ENCODE results near the gene ZNF672. TPM values are rescaled to one million over a fixed set of nuclear protein-coding genes. Genes with fewer than 3 reads are reported as not detected.

Gene ZNF672
- polyA plus RNA-seq, 1 of the 3 experiments (the other 2 are of a cell fraction) = 14.2 TPM

DNA sequence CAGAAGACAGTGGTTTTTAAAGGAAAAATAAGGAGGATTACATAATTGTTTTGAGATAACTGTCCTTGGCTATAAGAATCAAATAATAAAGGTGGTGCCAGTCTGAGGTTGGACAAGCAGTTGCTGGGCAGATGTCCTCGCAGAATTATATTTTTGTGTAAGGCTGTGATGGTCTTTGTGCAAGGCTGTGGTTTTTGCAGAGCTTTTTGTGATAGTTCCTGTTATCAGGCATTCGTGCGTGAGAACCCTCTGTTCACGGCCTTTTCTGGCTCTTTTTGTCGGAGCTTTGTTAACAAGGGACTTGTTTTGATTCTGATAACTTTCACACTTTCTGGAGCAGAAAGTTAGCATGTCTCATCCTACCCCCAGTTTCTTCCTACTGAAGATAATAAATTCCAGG is 45.7 kb upstream of the ZNF672 start:
- no peaks in the 10 kb centered on the region for H3K36me3 ChIP-seq (replicated peaks in 1 of 2; ENCODE audit: control insufficient read depth in 1 of 2, insufficient read depth in 2 of 2, low read length in 1 of 2)

GRCh38 chr1:248793592-248793991 is 44.4 kb upstream of the ZNF672 start:
- Histone ChIP-seq H4K20me1 (ENCODE audit: insufficient read depth) (no peaks in the 10 kb centered on the region), H3K4me3 (ENCODE audit: low read depth in 2 of 2, low read length in 1 of 2) (no peak overlapping the region), H3K27me3 (ENCODE audit: insufficient read depth) (peaks cover 2% of the 10 kb centered on the region; the same call in 1 of the 2 replicates), H3K4me2 (no peak overlapping the region), H3K9me3 (no peaks in the 10 kb centered on the region), H3K79me2 (ENCODE audit: insufficient read depth) (no peaks in the 10 kb centered on the region), H3K9me2 (no peaks in the 10 kb centered on the region), H2AFZ (ENCODE audit: low read depth) (no peak overlapping the region), H3K4me1 (ENCODE audit: control insufficient read depth in 1 of 2, insufficient read depth in 2 of 2, low read depth in 1 of 2, low read length in 1 of 2) (no peaks in the 10 kb centered on the region), H3K9ac (no peak overlapping the region), H3K36me3 (replicated peaks in 1 of 2; ENCODE audit: control insufficient read depth in 1 of 2, insufficient read depth in 2 of 2, low read length in 1 of 2) (no peaks in the 10 kb centered on the region), H3F3A (replicated peaks; ENCODE audit: insufficient read depth) (no peaks in the 10 kb centered on the region), H3K27ac (ENCODE audit: low read depth in 2 of 2, low read length in 1 of 2) (no peak overlapping the region)
- ChIA-PET CTCF (interaction anchor here (1.5 kb wide), 1 partner anchor 12 kb away, joined by 4 read pairs; no protein-coding TSS in a partner anchor), POLR2A (no interaction called here)
- DNase-seq = no peak
- no peak for TF ChIP-seq NRF1 (IDR thresholded peaks at IDR 0.05; ENCODE audit: low read depth, low read length)
- no peak for TF ChIP-seq GABPA (IDR thresholded peaks at IDR 0.05; ENCODE audit: low read depth)
- no peak for TF ChIP-seq NFIC (IDR thresholded peaks at IDR 0.05; ENCODE audit: borderline replicate concordance)
- TF ChIP-seq MXI1 (IDR thresholded peaks at IDR 0.05; ENCODE audit: low read depth, low read length) = no peak
- TF ChIP-seq MAX (IDR thresholded peaks at IDR 0.05; ENCODE audit: low read depth) = no peak
- no peak for TF ChIP-seq FOXJ3 (CRISPR knock-in tag; IDR thresholded peaks at IDR 0.05)
- TF ChIP-seq RCOR1 (IDR thresholded peaks at IDR 0.05; ENCODE audit: low read length) = no peak
- no peak for TF ChIP-seq SMC3 (IDR thresholded peaks at IDR 0.05; ENCODE audit: low read depth, low read length)
- no peak for TF ChIP-seq POLR2AphosphoS5 (IDR thresholded peaks at IDR 0.05; ENCODE audit: low read depth, low read length)
- TF ChIP-seq CTCF (IDR thresholded peaks at IDR 0.05) = no peak
- no peak for TF ChIP-seq RXRA (IDR thresholded peaks at IDR 0.05; ENCODE audit: borderline replicate concordance, low read depth)
- TF ChIP-seq RAD21 (IDR thresholded peaks at IDR 0.05; ENCODE audit: low read length) = no peak
- no peak for TF ChIP-seq USF2 (IDR thresholded peaks at IDR 0.05; ENCODE audit: borderline replicate concordance, low read depth, low read length)
- no peak for TF ChIP-seq RFX5 (IDR thresholded peaks at IDR 0.05; ENCODE audit: low read length)

More for the DNA sequence above, 45.7 kb upstream of the ZNF672 start:
- Histone ChIP-seq H3K4me3 (ENCODE audit: low read depth in 2 of 2, low read length in 1 of 2) (no peak overlapping the region), H3K4me1 (ENCODE audit: control insufficient read depth in 1 of 2, insufficient read depth in 2 of 2, low read depth in 1 of 2, low read length in 1 of 2) (no peaks in the 10 kb centered on the region), H3K79me2 (ENCODE audit: insufficient read depth) (no peaks in the 10 kb centered on the region), H3K4me2 (no peak overlapping the region), H3K9ac (no peak overlapping the region), H3K27me3 (ENCODE audit: insufficient read depth) (peaks cover 9% of the 10 kb centered on the region; the same call in 1 of the 2 replicates), H3F3A (replicated peaks; ENCODE audit: insufficient read depth) (no peaks in the 10 kb centered on the region), H2AFZ (ENCODE audit: low read depth) (no peak overlapping the region), H3K27ac (ENCODE audit: low read depth in 2 of 2, low read length in 1 of 2) (no peak overlapping the region), H3K9me2 (no peaks in the 10 kb centered on the region), H4K20me1 (ENCODE audit: insufficient read depth) (no peaks in the 10 kb centered on the region), H3K9me3 (no peaks in the 10 kb centered on the region)
- POLR2A ChIA-PET = no interaction called here
- TF ChIP-seq ELF1 (IDR thresholded peaks at IDR 0.05) (no peak), SIN3A (IDR thresholded peaks at IDR 0.05; ENCODE audit: borderline replicate concordance, low read depth, low read length) (no peak), FOSL2 (IDR thresholded peaks at IDR 0.05; ENCODE audit: borderline replicate concordance, low read depth) (no peak), CTCF (IDR thresholded peaks at IDR 0.05) (no peak), YY1 (IDR thresholded peaks at IDR 0.05; ENCODE audit: low read depth) (no peak), FOXJ3 (CRISPR knock-in tag; IDR thresholded peaks at IDR 0.05) (no peak), RFX5 (IDR thresholded peaks at IDR 0.05; ENCODE audit: low read length) (no peak), EZH2phosphoT487 (IDR thresholded peaks at IDR 0.05; ENCODE audit: borderline replicate concordance, low read depth) (no peak)
- CTCF ChIA-PET = no interaction called here
- WGBS (ENCODE audit: low lambda C conversion rate) = 43% methylated on average over 5 of the region's 5 CpGs
- no peak for DNase-seq

Data from SK-N-SH (cell line).